ENCODE data around the gene DBNDD2.

DBNDD2 gene

GRCh38 chr20:45449528-45449927, 41.4 kb downstream of the DBNDD2 start:
- no peak for DNase-seq (ENCODE audit: low read depth in 2 of 2)

- DNase-seq (ENCODE audit: low read depth in 2 of 2) = no peak
These were observed 42.2 kb downstream of the DBNDD2 start for GRCh38 chr20:45450097-45450818.

- no peak for DNase-seq (ENCODE audit: low read depth in 2 of 2)
These were observed 44.1 kb downstream of the DBNDD2 start for GRCh38 chr20:45452238-45452637.

- DNase-seq (ENCODE audit: low read depth in 2 of 2) = no peak
These were observed 44.9 kb downstream of the DBNDD2 start for GRCh38 chr20:45452772-45453691.

- DNase-seq (ENCODE audit: low read depth in 2 of 2) = peak in 1 of 2 donors; percentile 28
These were observed 48.5 kb downstream of the DBNDD2 start for GRCh38 chr20:45456632-45457031.

DNA sequence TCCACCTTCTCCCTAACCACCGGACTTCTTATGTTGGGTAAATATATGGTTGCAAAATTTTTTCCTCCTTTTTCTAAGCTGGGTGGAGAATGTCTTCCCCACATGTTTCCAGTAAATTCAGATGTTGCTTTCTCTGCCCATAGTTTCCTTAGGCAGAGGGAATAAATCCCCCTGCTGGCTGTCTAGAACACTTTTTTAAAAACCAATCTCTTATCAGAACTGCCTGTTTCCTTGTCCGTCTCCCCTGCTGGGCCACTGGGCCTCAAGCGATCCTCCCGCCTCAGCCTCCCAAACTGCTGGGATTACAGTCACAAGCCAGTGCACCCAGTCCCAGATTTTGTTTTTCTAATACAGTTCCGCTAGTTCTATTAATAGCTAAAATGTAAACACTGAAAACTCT, 51.5 kb downstream of the DBNDD2 start:
- no peak for DNase-seq (ENCODE audit: low read depth in 2 of 2)

All from activated CD4-positive, alpha-beta T cell treated with anti-CD3 and anti-CD28 coated beads for 24 hours (primary cell).